Measurements from ENCODE around the gene SRGAP1. TPM values are rescaled to one million over a fixed set of nuclear protein-coding genes. Genes with fewer than 3 reads are reported as not detected.

Gene SRGAP1
- polyA plus RNA-seq, 1 donor from 2014 or later: 4.8 TPM

DNA sequence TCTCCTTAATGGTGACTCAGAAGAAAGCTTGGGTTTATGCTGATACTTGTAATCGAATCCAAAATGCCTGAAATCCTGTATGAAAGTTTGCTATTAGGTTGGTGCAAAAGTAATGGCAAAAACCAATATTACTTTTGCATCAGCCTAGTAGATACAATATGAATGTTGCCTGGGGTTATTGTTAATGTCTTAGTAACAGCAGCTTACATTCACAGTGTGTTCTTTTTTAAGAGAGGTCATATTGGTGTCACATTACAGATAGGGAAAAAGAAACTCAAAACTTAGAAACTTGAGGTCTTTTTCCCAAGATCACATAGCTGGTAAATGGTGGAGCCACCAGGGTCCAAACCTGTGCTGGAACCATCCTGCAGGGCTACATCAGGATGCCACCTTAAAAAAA is 25.2 kb downstream of the SRGAP1 start:
- H3K79me2 ChIP-seq (replicated peaks; ENCODE audit: insufficient read depth, low read length): peaks cover 15% of the 10 kb centered on the region
- TF ChIP-seq RAD21 (conservative IDR thresholded peaks at IDR 0.05): no peak
- TF ChIP-seq EZH2 (IDR thresholded peaks at IDR 0.05; ENCODE audit: borderline replicate concordance, insufficient read depth, low read length, poor library complexity, severe bottlenecking): no peak
- TF ChIP-seq SMC3 (conservative IDR thresholded peaks at IDR 0.05; ENCODE audit: poor library complexity): no peak
- TF ChIP-seq POLR2AphosphoS5 (IDR thresholded peaks at IDR 0.05): no peak
- TF ChIP-seq MXI1 (conservative IDR thresholded peaks at IDR 0.05; ENCODE audit: poor library complexity, severe bottlenecking): no peak
- no peak for TF ChIP-seq TAF1 (IDR thresholded peaks at IDR 0.05; ENCODE audit: low read depth)
- TF ChIP-seq EP300 (conservative IDR thresholded peaks at IDR 0.05; ENCODE audit: poor library complexity, severe bottlenecking): no peak
- TF ChIP-seq, protein P1, sequence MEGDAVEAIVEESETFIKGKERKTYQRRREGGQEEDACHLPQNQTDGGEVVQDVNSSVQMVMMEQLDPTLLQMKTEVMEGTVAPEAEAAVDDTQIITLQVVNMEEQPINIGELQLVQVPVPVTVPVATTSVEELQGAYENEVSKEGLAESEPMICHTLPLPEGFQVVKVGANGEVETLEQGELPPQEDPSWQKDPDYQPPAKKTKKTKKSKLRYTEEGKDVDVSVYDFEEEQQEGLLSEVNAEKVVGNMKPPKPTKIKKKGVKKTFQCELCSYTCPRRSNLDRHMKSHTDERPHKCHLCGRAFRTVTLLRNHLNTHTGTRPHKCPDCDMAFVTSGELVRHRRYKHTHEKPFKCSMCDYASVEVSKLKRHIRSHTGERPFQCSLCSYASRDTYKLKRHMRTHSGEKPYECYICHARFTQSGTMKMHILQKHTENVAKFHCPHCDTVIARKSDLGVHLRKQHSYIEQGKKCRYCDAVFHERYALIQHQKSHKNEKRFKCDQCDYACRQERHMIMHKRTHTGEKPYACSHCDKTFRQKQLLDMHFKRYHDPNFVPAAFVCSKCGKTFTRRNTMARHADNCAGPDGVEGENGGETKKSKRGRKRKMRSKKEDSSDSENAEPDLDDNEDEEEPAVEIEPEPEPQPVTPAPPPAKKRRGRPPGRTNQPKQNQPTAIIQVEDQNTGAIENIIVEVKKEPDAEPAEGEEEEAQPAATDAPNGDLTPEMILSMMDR (IDR thresholded peaks at IDR 0.05; ENCODE audit: poor library complexity, severe bottlenecking): no peak
- TF ChIP-seq, protein P2, sequence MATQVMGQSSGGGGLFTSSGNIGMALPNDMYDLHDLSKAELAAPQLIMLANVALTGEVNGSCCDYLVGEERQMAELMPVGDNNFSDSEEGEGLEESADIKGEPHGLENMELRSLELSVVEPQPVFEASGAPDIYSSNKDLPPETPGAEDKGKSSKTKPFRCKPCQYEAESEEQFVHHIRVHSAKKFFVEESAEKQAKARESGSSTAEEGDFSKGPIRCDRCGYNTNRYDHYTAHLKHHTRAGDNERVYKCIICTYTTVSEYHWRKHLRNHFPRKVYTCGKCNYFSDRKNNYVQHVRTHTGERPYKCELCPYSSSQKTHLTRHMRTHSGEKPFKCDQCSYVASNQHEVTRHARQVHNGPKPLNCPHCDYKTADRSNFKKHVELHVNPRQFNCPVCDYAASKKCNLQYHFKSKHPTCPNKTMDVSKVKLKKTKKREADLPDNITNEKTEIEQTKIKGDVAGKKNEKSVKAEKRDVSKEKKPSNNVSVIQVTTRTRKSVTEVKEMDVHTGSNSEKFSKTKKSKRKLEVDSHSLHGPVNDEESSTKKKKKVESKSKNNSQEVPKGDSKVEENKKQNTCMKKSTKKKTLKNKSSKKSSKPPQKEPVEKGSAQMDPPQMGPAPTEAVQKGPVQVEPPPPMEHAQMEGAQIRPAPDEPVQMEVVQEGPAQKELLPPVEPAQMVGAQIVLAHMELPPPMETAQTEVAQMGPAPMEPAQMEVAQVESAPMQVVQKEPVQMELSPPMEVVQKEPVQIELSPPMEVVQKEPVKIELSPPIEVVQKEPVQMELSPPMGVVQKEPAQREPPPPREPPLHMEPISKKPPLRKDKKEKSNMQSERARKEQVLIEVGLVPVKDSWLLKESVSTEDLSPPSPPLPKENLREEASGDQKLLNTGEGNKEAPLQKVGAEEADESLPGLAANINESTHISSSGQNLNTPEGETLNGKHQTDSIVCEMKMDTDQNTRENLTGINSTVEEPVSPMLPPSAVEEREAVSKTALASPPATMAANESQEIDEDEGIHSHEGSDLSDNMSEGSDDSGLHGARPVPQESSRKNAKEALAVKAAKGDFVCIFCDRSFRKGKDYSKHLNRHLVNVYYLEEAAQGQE (IDR thresholded peaks at IDR 0.05; ENCODE audit: borderline replicate concordance): no peak
- no peak overlapping the region for H3K27ac ChIP-seq (ENCODE audit: low read length)
- H3K9me3 ChIP-seq (ENCODE audit: low read length): no peaks in the 10 kb centered on the region
- H3K9ac ChIP-seq (ENCODE audit: low read length): no peak overlapping the region
- no peak overlapping the region for H3K4me2 ChIP-seq (ENCODE audit: low read length)
- H3K36me3 ChIP-seq (ENCODE audit: insufficient read depth, low read length): no peaks in the 10 kb centered on the region
- no peaks in the 10 kb centered on the region for H3K27me3 ChIP-seq (ENCODE audit: insufficient read depth, low read depth, low read length)
- no peak overlapping the region for H2AFZ ChIP-seq (ENCODE audit: low read depth, low read length)
- H3K9me2 ChIP-seq (ENCODE audit: insufficient read depth, low read length): no peaks in the 10 kb centered on the region
- H3K4me3 ChIP-seq (ENCODE audit: low read length): no peak overlapping the region
- H4K20me1 ChIP-seq (ENCODE audit: insufficient read depth): peaks cover 3% of the 10 kb centered on the region
- H3F3A ChIP-seq (ENCODE audit: insufficient read depth, low read length, poor library complexity, severe bottlenecking): no peaks in the 10 kb centered on the region

DNA sequence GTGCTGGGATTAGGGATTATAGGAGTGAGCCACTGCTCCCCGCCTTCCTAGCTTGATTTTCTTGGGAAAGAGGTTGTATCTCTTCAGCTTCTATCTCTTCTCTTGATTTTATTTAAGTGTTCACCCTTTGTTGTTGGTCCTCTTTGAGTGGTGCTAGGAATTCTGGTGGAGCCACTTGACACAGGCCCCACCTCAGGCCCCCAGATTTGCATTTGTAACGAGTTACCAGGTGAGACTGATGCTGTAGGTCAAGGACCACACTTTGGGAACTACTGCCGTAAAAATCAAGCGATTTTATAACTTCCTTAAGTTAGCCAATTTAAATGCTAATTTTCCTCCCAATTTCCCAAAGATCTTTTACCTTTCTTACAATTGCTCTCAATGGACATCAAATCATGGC is 26.3 kb downstream of the SRGAP1 start:
- TF ChIP-seq RAD21 (conservative IDR thresholded peaks at IDR 0.05) (no peak), EP300 (conservative IDR thresholded peaks at IDR 0.05; ENCODE audit: poor library complexity, severe bottlenecking) (no peak), SMC3 (conservative IDR thresholded peaks at IDR 0.05; ENCODE audit: poor library complexity) (no peak), EZH2 (IDR thresholded peaks at IDR 0.05; ENCODE audit: borderline replicate concordance, insufficient read depth, low read length, poor library complexity, severe bottlenecking) (no peak), TAF1 (IDR thresholded peaks at IDR 0.05; ENCODE audit: low read depth) (no peak), MXI1 (conservative IDR thresholded peaks at IDR 0.05; ENCODE audit: poor library complexity, severe bottlenecking) (no peak), POLR2AphosphoS5 (IDR thresholded peaks at IDR 0.05) (no peak)
- TF ChIP-seq, protein P2 (IDR thresholded peaks at IDR 0.05; ENCODE audit: borderline replicate concordance): no peak
- TF ChIP-seq, protein P1 (IDR thresholded peaks at IDR 0.05; ENCODE audit: poor library complexity, severe bottlenecking): no peak
- no peak overlapping the region for H3K4me3 ChIP-seq (ENCODE audit: low read length)
- peaks cover 15% of the 10 kb centered on the region for H3K79me2 ChIP-seq (replicated peaks; ENCODE audit: insufficient read depth, low read length)
- no peak overlapping the region for H3K4me2 ChIP-seq (ENCODE audit: low read length)
- H3K27ac ChIP-seq (ENCODE audit: low read length): no peak overlapping the region
- H3F3A ChIP-seq (ENCODE audit: insufficient read depth, low read length, poor library complexity, severe bottlenecking): no peaks in the 10 kb centered on the region
- no peaks in the 10 kb centered on the region for H3K27me3 ChIP-seq (ENCODE audit: insufficient read depth, low read depth, low read length)
- H3K9ac ChIP-seq (ENCODE audit: low read length): no peak overlapping the region
- H3K9me2 ChIP-seq (ENCODE audit: insufficient read depth, low read length): no peaks in the 10 kb centered on the region
- no peaks in the 10 kb centered on the region for H3K36me3 ChIP-seq (ENCODE audit: insufficient read depth, low read length)
- no peaks in the 10 kb centered on the region for H3K9me3 ChIP-seq (ENCODE audit: low read length)
- H4K20me1 ChIP-seq (ENCODE audit: insufficient read depth): peaks cover 3% of the 10 kb centered on the region
- no peak overlapping the region for H2AFZ ChIP-seq (ENCODE audit: low read depth, low read length)

Measured in neural cell (in vitro differentiated cells).